ENCODE results near the gene SLC2A3.

DNA sequence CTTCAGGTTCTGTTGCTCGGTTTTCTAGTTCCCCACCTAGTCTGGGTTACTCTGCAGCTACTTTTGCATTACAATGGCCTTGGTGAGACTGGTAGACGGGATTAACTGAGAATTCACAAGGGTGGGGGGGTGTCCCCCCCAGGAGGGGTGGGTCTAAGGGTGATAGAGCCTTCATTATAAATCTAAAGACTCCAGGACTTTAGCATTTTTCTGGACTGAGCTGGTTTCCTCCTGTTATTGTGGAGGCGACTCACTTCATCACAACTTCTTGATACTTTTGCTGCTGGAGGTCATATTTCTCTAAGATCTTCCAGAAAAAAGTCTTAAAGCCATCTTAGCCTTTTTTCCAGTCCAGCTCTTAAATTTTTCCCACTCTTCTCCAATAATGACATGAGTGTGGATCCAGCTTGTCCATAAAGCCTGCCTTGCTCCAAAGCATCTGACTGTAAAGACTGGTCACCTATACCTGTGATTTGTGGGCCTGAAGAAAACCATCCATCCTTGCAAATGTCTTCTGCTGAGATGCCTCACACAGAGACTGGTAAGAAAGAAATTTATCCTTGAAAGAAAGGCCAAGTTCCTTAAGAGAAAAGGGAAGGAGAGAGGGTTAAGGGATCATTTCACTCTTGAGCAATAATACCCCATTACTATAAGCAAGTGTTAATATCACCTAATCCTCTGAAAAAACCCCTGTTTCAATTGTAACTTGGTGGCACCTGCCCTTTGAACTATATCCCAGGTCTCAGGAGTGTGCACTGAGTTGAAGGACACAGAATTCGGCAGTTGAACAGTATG is 43.6 kb downstream of the SLC2A3 start:
- TF ChIP-seq, protein P1, sequence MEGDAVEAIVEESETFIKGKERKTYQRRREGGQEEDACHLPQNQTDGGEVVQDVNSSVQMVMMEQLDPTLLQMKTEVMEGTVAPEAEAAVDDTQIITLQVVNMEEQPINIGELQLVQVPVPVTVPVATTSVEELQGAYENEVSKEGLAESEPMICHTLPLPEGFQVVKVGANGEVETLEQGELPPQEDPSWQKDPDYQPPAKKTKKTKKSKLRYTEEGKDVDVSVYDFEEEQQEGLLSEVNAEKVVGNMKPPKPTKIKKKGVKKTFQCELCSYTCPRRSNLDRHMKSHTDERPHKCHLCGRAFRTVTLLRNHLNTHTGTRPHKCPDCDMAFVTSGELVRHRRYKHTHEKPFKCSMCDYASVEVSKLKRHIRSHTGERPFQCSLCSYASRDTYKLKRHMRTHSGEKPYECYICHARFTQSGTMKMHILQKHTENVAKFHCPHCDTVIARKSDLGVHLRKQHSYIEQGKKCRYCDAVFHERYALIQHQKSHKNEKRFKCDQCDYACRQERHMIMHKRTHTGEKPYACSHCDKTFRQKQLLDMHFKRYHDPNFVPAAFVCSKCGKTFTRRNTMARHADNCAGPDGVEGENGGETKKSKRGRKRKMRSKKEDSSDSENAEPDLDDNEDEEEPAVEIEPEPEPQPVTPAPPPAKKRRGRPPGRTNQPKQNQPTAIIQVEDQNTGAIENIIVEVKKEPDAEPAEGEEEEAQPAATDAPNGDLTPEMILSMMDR (IDR thresholded peaks at IDR 0.05): no peak
- no peak for TF ChIP-seq POLR2A (IDR thresholded peaks at IDR 0.05)
